ENCODE results near the gene IRS1.
"Not testable (repeated sequence)": the region's sequence is repeated elsewhere in the genome, so short reads cannot be mapped to it uniquely, and the experiment has no call there.

The IRS1 gene, protein sequence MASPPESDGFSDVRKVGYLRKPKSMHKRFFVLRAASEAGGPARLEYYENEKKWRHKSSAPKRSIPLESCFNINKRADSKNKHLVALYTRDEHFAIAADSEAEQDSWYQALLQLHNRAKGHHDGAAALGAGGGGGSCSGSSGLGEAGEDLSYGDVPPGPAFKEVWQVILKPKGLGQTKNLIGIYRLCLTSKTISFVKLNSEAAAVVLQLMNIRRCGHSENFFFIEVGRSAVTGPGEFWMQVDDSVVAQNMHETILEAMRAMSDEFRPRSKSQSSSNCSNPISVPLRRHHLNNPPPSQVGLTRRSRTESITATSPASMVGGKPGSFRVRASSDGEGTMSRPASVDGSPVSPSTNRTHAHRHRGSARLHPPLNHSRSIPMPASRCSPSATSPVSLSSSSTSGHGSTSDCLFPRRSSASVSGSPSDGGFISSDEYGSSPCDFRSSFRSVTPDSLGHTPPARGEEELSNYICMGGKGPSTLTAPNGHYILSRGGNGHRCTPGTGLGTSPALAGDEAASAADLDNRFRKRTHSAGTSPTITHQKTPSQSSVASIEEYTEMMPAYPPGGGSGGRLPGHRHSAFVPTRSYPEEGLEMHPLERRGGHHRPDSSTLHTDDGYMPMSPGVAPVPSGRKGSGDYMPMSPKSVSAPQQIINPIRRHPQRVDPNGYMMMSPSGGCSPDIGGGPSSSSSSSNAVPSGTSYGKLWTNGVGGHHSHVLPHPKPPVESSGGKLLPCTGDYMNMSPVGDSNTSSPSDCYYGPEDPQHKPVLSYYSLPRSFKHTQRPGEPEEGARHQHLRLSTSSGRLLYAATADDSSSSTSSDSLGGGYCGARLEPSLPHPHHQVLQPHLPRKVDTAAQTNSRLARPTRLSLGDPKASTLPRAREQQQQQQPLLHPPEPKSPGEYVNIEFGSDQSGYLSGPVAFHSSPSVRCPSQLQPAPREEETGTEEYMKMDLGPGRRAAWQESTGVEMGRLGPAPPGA (N-terminal part only)

DNA sequence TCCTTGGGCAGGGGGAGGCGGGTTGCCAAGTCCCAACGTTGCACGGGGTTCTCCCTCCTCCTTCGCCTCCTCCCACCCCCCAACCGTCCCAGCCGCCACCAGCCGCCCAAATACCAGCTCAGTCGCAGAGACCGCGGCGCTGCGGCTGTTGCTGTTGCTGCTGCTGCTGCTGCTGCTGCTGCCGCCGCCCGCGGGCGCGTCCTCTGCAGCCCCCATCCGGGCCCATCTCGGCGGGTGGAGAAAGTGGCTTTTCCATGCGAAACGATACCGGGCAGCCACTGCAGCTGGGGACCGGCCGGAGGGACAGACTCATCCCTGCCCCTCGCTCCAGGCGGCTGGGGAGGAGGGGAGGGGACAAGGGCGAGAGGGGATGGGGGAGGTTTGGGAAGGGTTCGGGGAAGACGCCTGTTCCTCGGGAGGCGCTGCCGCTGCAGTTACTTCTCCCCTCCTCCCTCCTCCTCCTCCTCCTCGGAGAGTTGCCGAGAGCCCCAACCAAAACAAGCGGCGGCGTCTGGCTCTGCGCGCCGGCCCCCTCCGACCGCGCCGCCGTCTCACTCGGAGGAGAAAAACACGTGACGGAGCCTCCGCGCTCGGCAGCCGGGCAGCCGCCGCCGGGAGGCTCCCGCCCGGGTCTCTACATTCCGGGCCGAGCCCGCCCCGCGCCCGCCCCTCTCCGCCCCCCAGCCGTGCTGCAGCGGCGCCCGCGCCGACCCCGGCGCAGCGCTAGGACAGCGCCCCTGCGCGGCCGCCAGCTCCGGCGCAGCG lies at the start of gene IRS1:
IRS1 (minus strand) TSS at position 610 of the 765 bp plus-strand sequence. CDS start 1,082 bp downstream, outside the sequence.
- Histone ChIP-seq H3K4me1 (ENCODE audit: control insufficient read depth in 1 of 2, insufficient read depth in 2 of 2, low read length in 2 of 2) (peaks cover 0 to 29% of the 10 kb centered on the region in 2 donors), H3K4me3 (ENCODE audit: low read depth in 1 of 2, low read length in 2 of 2) (peak within 1 kb of the TSS; percentile 60 to 91), H3K27me3 (ENCODE audit: low read depth, low read length) (no peaks in the 10 kb centered on the region)

DNA sequence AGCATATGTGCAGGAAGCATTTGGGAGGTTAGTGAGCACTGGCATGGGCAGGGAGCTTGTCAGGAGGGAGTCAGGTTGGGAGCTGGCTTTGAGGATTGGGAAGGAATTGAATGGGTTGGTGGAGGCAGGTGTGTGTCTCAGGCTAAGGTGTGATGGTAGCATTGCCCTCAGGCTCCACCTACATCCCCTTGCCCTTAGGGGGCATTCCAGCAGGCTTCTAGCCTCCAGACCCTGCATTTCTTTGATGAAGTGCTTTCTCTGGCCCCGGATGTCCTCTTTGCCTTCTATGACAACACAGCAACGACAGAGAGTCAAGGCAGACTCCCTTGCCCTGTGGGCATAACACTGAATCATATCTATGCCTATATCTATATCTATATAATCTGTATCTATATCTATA lies 49.7 kb upstream of the IRS1 start:
- H3K9me3 ChIP-seq (ENCODE audit: control insufficient read depth in 1 of 2, low read length in 2 of 2), result no peaks in the 10 kb centered on the region
- H3K4me3 ChIP-seq (ENCODE audit: low read depth in 1 of 2, low read length in 2 of 2), result no peak overlapping the region
- H3K27me3 ChIP-seq (ENCODE audit: low read depth, low read length), result no peaks in the 10 kb centered on the region
- H3K4me1 ChIP-seq (ENCODE audit: control insufficient read depth in 1 of 2, insufficient read depth in 2 of 2, low read length in 2 of 2), result peaks cover 4 to 9% of the 10 kb centered on the region in 2 donors
- no peak overlapping the region for H3K27ac ChIP-seq (ENCODE audit: low read length)
- H3K36me3 ChIP-seq (ENCODE audit: control insufficient read depth in 1 of 2, insufficient read depth in 2 of 2, low read length in 2 of 2), result no peaks in the 10 kb centered on the region

More for the DNA sequence above, at the start of gene IRS1:
- Histone ChIP-seq H3K36me3 (ENCODE audit: control insufficient read depth in 1 of 2, insufficient read depth in 2 of 2, low read length in 2 of 2) (no peaks in the 10 kb centered on the region), H3K9me3 (ENCODE audit: control insufficient read depth in 1 of 2, low read length in 2 of 2) (no peaks in the 10 kb centered on the region), H3K27ac (ENCODE audit: low read length) (peak within 1 kb of the TSS; percentile 80)

DNA sequence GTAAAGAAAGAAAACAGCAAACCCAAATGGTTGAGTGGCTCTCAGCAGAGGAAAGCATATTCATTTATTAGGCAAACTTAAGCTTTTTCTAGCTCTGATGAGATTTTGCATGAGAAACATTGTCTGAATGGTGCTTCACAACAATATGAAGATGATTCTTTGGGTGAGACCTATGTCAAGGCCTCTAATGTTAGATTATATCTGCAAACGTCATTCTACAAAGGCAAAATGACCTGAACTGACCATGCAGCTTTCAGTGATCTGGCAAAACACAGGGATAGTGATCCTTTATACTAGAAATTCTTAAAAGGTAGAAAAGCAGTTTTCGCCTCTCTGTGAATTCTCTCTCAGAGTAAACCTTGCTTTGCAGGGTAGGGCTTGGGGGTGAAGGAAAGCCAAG lies 47.9 kb upstream of the IRS1 start:
- Histone ChIP-seq H3K36me3 (ENCODE audit: control insufficient read depth in 1 of 2, insufficient read depth in 2 of 2, low read length in 2 of 2) (no peaks in the 10 kb centered on the region), H3K27me3 (ENCODE audit: low read depth, low read length) (no peaks in the 10 kb centered on the region), H3K4me1 (ENCODE audit: control insufficient read depth in 1 of 2, insufficient read depth in 2 of 2, low read length in 2 of 2) (peaks cover 4 to 9% of the 10 kb centered on the region in 2 donors), H3K4me3 (ENCODE audit: low read depth in 1 of 2, low read length in 2 of 2) (no peak overlapping the region), H3K27ac (ENCODE audit: low read length) (no peak overlapping the region), H3K9me3 (ENCODE audit: control insufficient read depth in 1 of 2, low read length in 2 of 2) (no peaks in the 10 kb centered on the region)

DNA sequence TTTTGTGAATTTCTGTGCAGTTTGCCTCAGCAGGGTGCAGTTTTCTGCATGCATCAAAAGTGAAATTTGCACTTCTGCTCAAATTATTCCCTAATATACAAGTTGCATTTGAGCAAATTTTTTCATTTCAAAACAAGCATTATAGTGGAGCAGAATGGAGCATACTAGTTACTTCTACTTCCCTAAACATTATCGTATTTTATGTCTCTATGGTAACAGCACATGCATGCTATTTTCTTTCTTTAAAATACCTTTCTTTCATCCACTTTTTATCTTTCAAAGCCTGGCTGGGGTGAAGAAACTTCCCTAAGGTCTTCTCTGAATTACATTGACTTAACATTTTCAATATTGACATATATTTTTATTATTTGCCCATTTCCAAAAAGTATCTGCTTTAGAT lies 47.5 kb upstream of the IRS1 start:
- H3K36me3 ChIP-seq (ENCODE audit: control insufficient read depth in 1 of 2, insufficient read depth in 2 of 2, low read length in 2 of 2), result no peaks in the 10 kb centered on the region
- H3K27me3 ChIP-seq (ENCODE audit: low read depth, low read length), result no peaks in the 10 kb centered on the region
- H3K4me1 ChIP-seq (ENCODE audit: control insufficient read depth in 1 of 2, insufficient read depth in 2 of 2, low read length in 2 of 2), result peaks cover 4 to 9% of the 10 kb centered on the region in 2 donors
- H3K4me3 ChIP-seq (ENCODE audit: low read depth in 1 of 2, low read length in 2 of 2), result no peak overlapping the region
- no peaks in the 10 kb centered on the region for H3K9me3 ChIP-seq (ENCODE audit: control insufficient read depth in 1 of 2, low read length in 2 of 2)
- no peak overlapping the region for H3K27ac ChIP-seq (ENCODE audit: low read length)

DNA sequence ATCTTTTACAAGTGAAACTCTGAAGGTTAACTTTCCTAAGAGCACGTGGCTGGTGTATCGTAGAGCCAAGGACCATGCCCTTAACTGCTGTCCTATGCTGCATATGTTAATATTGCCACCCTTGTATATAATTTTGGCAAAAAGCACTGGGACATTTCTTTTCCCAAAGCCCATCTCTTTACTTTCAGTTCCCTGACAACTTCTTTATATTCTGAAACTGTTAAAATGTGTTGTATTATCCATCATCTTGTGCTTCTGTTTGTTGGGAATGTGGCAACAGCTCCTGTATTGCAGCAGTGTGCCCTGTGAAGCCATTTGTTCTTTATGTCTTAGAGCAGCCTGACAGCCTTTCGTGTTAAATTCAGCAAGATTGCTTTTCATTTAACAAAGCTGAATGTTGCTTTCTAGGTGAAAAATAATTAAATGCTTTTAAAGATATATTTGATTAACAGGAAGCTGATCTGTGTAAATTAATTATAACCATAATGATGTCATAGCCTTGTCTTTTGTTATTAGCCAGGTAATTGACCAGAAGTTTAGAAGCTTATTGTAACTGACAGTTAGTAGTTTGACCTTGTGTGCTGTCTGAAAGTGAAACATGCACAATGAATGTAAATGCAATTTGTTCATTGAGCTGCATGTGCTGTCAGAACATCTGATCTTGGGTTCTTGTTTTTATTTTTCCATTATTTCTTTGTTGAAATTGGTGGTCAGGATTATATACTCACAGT lies 45.9 kb upstream of the IRS1 start:
- Histone ChIP-seq H3K36me3 (ENCODE audit: control insufficient read depth in 1 of 2, insufficient read depth in 2 of 2, low read length in 2 of 2) (no peaks in the 10 kb centered on the region), H3K27ac (ENCODE audit: low read length) (no peak overlapping the region), H3K4me1 (ENCODE audit: control insufficient read depth in 1 of 2, insufficient read depth in 2 of 2, low read length in 2 of 2) (peaks cover 4 to 9% of the 10 kb centered on the region in 2 donors), H3K27me3 (ENCODE audit: low read depth, low read length) (no peaks in the 10 kb centered on the region), H3K9me3 (ENCODE audit: control insufficient read depth in 1 of 2, low read length in 2 of 2) (no peaks in the 10 kb centered on the region), H3K4me3 (ENCODE audit: low read depth in 1 of 2, low read length in 2 of 2) (no peak overlapping the region)

DNA sequence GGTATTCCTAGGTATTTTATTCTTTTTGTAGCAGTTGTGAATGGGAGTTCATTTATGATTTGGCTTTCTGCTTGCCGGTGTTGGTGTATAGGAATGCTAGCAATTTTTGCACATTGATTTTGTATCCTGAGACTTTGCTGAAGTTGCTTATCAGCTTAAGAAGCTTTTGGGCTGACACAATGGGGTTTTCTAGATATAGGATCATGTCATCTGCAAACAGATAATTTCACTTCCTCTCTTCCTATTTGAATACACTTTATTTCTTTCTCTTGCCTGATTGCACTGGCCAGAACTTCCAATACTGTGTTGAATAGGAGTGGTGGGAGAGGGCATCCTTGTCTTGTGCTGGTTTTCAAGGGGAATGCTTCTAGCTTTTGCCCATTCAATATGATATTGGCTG lies 43.4 kb upstream of the IRS1 start:
- H3K4me3 ChIP-seq (ENCODE audit: low read depth in 1 of 2, low read length in 2 of 2); H3K9me3 ChIP-seq (ENCODE audit: control insufficient read depth in 1 of 2, low read length in 2 of 2); H3K4me1 ChIP-seq (ENCODE audit: control insufficient read depth in 1 of 2, insufficient read depth in 2 of 2, low read length in 2 of 2); H3K27me3 ChIP-seq (ENCODE audit: low read depth, low read length); H3K27ac ChIP-seq (ENCODE audit: low read length); H3K36me3 ChIP-seq (ENCODE audit: control insufficient read depth in 1 of 2, insufficient read depth in 2 of 2, low read length in 2 of 2): not testable (repeated sequence)

DNA sequence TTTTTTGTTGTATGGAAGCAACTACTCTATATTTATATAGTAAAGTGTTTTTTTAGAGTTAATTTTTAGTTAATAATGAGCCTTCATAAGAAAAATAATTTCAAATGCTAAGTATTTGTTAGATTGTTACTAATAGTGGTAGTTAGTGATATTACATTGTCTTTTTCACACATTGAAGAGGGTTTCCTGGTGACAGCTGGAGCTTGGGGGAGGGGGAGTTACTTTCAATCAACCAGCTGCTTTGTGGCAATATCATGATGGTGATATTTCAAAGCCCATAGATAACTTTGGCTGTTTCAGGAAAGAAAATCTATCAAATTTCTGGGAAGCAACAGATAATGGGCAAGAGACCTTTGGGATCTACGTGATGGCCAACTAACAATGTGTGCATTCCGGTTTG lies 40.3 kb upstream of the IRS1 start:
- Histone ChIP-seq H3K4me1 (ENCODE audit: control insufficient read depth in 1 of 2, insufficient read depth in 2 of 2, low read length in 2 of 2) (peaks cover 12 to 18% of the 10 kb centered on the region in 2 donors), H3K9me3 (ENCODE audit: control insufficient read depth in 1 of 2, low read length in 2 of 2) (no peaks in the 10 kb centered on the region), H3K36me3 (ENCODE audit: control insufficient read depth in 1 of 2, insufficient read depth in 2 of 2, low read length in 2 of 2) (peaks cover 0 to 4% of the 10 kb centered on the region in 2 donors), H3K4me3 (ENCODE audit: low read depth in 1 of 2, low read length in 2 of 2) (no peak overlapping the region), H3K27me3 (ENCODE audit: low read depth, low read length) (no peaks in the 10 kb centered on the region), H3K27ac (ENCODE audit: low read length) (no peak overlapping the region)

DNA sequence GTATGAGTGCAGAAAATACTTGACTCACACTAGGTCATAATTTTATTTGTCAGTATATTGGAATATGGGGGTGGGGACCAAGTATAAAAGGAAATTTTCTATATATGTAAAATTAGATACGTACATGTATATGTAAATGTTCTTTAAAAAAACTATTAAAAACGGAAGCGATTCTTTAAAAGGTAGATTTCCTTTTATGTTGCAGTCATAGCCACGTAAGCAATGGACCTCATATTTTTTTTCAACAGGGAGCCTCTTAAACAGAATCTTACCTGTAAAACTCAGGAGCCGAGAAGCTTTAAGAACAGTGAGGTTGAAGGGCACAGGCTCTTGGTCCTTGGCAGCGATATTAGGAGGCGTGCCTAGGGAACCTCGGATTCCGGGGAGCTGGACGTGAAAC lies 39.5 kb upstream of the IRS1 start:
- peaks cover 12 to 20% of the 10 kb centered on the region in 2 donors for H3K4me1 ChIP-seq (ENCODE audit: control insufficient read depth in 1 of 2, insufficient read depth in 2 of 2, low read length in 2 of 2)
- H3K9me3 ChIP-seq (ENCODE audit: control insufficient read depth in 1 of 2, low read length in 2 of 2), result no peaks in the 10 kb centered on the region
- H3K27ac ChIP-seq (ENCODE audit: low read length), result peak overlapping the region; percentile 3
- H3K27me3 ChIP-seq (ENCODE audit: low read depth, low read length), result no peaks in the 10 kb centered on the region
- H3K36me3 ChIP-seq (ENCODE audit: control insufficient read depth in 1 of 2, insufficient read depth in 2 of 2, low read length in 2 of 2), result peaks cover 0 to 4% of the 10 kb centered on the region in 2 donors
- no peak overlapping the region for H3K4me3 ChIP-seq (ENCODE audit: low read depth in 1 of 2, low read length in 2 of 2)

DNA sequence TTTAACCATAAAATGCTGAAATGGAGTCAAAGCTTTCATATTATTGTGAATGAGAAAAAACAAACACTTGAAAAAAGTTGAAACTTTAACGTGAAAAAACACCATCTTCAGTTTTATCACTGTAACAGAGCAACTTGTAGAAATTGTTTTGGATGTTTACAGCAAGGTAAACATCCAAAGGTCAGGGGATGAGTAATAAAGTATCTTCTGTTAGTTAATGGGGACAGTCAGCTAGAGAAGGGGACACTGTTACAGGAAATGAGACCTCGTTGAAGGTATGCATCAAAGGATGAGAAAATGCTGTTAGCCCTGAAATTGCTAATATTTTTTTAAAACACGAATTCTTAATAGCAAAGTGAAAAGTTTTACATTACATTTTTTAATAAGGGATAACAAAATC lies 39.1 kb upstream of the IRS1 start:
- Histone ChIP-seq H3K27ac (ENCODE audit: low read length) (no peak overlapping the region), H3K4me1 (ENCODE audit: control insufficient read depth in 1 of 2, insufficient read depth in 2 of 2, low read length in 2 of 2) (peaks cover 12 to 20% of the 10 kb centered on the region in 2 donors), H3K27me3 (ENCODE audit: low read depth, low read length) (no peaks in the 10 kb centered on the region), H3K9me3 (ENCODE audit: control insufficient read depth in 1 of 2, low read length in 2 of 2) (no peaks in the 10 kb centered on the region), H3K4me3 (ENCODE audit: low read depth in 1 of 2, low read length in 2 of 2) (no peak overlapping the region), H3K36me3 (ENCODE audit: control insufficient read depth in 1 of 2, insufficient read depth in 2 of 2, low read length in 2 of 2) (peaks cover 0 to 4% of the 10 kb centered on the region in 2 donors)

DNA sequence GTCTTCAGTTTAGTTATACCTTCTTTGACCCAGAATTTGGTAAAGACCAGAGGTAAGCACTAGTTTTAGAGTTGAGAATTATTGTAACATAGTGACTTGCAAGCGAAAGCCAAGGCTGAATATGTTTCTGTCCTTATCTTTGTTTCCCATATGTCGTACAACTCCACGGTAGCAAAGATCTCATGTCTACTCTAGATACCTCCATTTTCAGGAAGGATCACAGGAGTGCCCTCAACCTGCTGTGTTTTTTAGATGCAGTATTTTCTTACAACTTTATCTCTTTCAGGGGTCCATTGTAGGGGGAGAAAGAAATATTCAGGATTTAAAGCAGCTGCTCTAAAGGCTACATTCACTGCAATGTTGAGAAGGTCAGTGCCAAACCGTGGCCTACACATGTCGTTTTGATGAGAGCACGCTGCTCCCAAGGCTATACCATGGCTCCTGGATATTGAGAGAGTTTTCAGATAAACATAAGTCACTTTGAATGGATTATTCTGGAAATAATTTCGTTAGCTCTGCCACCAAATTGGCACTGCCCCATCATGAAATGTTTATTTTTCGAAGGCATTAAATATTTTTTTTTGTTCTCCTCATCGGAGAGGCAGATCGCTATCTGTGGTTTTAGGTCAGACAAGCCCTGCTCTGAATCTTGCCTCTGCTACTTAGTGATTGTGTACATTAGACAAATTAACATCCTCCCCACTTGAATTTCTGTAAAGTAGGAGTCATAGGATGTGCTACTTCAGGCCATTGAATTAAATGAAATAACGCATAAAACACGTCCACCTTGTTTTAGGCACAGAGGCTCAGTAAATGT lies 38.4 kb upstream of the IRS1 start:
- Histone ChIP-seq H3K36me3 (ENCODE audit: control insufficient read depth in 1 of 2, insufficient read depth in 2 of 2, low read length in 2 of 2) (peaks cover 0 to 4% of the 10 kb centered on the region in 2 donors), H3K4me1 (ENCODE audit: control insufficient read depth in 1 of 2, insufficient read depth in 2 of 2, low read length in 2 of 2) (peaks cover 12 to 20% of the 10 kb centered on the region in 2 donors), H3K27me3 (ENCODE audit: low read depth, low read length) (no peaks in the 10 kb centered on the region), H3K27ac (ENCODE audit: low read length) (no peak overlapping the region), H3K9me3 (ENCODE audit: control insufficient read depth in 1 of 2, low read length in 2 of 2) (no peaks in the 10 kb centered on the region), H3K4me3 (ENCODE audit: low read depth in 1 of 2, low read length in 2 of 2) (no peak overlapping the region)

All from muscle layer of duodenum (tissue), 2 donors.